ENCODE results near the gene ARHGAP45.
A peak's percentile ranks its signal among the peaks of the same experiment; 100 is the strongest.
"Not testable (repeated sequence)": the region's sequence is repeated elsewhere in the genome, so short reads cannot be mapped to it uniquely, and the experiment has no call there.

Gene ARHGAP45

GRCh38 chr19:1115646-1116420, 48.9 kb downstream of the ARHGAP45 start:
- DNase-seq (ENCODE audit: low read depth) = no peak

GRCh38 chr19:1116726-1117581, 50.0 kb downstream of the ARHGAP45 start:
- DNase-seq (ENCODE audit: low read depth) = no peak

DNA sequence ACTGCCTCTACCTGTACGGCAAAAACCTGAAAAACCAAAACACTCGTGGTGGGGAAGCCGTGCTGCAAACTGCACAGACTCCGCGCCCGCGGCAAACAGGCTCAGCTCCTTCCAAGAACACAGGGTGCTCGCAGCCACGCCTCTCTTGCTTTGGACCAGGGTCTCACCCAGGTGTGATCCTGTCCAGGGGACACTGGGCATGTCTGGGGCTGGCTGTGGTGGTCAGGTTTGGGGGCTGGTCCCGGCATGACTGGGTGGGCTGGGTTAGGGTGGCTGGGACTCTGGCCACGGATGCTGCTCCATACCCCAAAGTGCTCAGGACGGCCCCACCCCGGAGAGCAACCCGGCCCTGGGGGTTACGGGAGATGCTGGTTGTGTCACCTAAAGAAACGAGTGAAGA, 50.7 kb downstream of the ARHGAP45 start:
- no peak for DNase-seq (ENCODE audit: low read depth)

GRCh38 chr19:1118999-1119398, 52.0 kb downstream of the ARHGAP45 start:
- DNase-seq (ENCODE audit: low read depth) = no peak

GRCh38 chr19:1119475-1120217, 52.7 kb downstream of the ARHGAP45 start:
- DNase-seq (ENCODE audit: low read depth) = no peak

DNA sequence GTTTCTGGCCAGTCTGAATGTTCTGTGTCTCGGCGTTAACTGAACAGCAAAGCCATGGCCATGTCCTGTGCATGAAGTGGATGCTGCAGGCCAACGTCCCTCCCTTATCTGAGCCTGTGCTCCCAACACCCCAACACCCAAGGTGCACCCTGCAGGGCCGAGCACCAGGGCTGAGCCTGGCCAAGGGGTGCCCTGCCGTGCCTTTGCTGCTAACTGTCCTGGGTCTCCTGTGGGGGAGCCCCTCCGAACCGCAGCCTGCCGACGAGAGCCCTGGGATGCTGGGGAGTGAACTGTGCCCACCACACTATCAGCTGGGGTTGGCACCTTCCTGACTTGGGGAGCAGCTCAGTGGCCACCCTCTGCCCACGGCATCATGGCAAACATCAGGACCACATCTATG, 54.4 kb downstream of the ARHGAP45 start:
- DNase-seq (ENCODE audit: low read depth) = no peak

- no peak for DNase-seq (ENCODE audit: low read depth)
Measured at GRCh38 chr19:1122021-1122971, 55.3 kb downstream of the ARHGAP45 start.

DNA sequence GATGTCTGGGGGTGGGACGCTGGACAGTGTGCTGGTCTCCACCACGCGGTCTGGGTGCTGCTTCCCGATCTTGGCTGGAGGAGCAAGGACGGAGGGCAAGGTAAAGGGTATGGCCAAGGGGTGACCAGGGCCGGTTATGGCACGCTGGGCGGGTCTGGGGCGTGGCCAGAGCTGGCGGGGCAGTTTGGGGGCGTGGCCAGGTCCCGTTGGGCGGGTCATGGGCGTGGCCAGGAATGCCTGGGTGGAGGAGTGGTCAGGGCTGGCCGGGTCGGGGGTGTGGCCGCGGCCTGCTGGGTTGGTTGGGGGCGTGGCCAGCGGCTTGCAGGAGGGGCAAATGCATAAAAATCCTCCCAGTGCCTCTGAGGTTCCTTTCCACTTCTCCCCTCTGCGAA, 56.0 kb downstream of the ARHGAP45 start:
- DNase-seq (ENCODE audit: low read depth) = no peak

DNA sequence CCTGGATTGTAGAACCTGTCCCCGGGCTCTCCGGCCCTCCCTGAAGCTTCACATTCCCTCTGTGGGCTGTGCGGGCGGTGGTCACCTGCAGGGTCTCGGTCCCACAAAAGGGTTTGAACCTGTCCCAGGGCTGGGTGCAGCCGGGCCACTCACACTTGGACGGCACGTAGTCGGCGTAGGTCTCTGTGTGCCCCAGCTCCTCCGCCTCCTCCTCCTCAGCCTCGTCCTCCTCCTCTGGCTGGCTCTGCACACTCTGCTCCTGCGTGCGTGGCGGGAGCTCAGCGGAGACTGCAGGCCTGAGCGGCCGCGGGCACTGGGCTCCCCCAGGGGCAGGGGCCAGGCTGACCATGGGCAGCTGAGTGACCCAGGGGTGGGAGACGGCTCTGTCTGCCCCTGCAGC, 56.4 kb downstream of the ARHGAP45 start:
- no peak for DNase-seq (ENCODE audit: low read depth)

DNA sequence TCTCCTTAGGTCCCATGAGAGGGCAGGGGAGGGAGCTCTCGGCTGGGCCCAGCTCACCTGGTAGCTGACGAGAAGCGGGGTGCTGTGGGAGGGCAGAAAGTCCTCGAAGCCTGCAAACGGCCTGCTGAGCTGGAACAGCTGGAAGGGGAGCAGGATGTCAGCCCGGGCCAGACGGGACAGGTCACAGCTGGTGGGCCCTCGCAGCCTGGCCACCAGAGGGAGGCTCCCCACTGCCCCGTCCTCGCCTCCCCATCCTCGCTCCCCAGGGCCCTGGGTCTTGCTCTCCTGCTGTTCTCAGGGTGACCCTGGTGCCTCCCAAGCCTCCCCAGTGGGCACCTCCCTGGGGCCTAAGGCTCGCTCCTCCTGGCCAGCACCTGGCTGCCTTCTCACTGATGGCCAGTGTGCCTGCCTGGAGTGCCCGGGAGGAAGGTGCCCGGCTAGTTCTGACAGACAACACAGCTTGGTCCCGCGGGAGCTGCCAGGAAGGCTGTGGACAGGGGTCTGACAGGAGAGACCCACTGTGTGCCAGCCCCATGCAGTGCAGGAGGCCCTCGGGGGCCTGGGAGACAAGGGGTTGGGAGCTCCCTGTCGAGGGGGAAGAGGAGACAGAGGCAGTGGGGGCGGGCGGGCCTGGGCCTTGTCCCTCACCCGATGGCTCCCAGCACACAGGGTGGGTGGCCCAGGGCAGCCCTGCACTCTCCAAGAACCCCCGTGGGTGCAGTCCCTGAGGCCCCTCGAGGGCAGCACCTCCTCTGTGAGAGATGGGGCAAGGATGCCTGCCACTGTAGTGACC, 57.1 kb downstream of the ARHGAP45 start:
- no peak for DNase-seq (ENCODE audit: low read depth)

DNA sequence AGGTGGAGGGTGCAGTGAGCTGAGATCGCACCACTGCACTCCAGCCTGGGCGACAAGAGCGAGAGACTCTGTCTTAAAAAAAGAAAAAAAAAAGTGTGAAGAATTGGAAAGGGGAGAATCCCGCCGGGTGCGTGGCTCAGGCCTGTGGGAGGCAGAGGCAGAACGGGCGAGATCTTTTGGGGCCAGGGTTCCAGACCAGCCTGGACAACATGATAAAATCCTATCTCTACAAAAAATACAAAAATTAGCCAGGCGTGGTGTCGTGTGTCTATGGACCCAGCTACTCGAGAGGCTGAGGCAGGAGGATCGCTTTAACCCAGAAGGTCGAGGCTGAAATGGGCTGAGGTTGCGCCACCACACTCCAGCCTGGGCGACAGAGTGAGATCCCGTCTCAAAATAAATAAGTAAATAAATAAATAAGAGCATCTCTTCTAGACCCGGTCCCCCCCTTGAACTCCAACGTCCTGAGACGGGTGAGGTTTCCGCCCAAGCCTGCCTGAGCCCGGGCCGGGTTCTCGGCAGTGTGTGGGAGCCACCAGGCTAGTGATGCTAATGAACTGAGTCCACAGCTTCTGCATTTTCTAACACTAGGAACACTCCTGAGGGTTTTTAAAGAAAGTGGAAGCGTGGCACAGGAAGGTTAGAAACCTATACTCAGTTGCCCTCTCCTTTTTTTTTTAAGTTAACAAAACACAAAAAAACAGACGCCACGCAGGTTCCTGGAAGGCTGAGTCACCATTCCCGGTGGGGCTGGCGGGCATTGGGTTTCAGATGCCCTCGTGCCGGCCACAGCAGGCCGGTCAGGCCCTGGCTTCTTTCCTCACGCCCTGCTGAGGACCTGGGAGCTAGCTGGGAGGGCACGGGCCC, 58.9 kb downstream of the ARHGAP45 start:
- no peak for DNase-seq (ENCODE audit: low read depth)

- no peak for DNase-seq (ENCODE audit: low read depth)
Measured at GRCh38 chr19:1126984-1127760, 60.2 kb downstream of the ARHGAP45 start.

- no peak for DNase-seq (ENCODE audit: low read depth)
Measured at GRCh38 chr19:1128106-1128505, 61.1 kb downstream of the ARHGAP45 start.

DNA sequence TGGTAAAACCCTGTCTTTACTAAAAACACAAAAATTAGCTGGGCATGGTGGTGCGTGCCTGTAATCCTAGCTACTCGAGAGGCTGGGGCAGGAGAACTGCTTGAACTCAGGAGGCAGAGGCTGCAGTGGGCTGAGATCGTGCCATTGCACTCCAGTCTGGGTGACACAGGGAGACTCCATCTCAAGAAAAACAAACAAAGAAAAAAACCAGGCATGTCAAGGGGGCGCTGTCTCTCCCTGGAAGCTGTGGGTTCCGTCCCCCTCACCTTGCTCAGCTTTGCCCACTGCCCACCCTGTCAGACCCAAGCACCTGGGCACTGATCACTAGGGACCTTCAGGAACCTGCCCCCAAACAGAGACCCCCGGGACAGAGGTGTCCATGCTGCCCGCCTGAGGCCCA, 62.1 kb downstream of the ARHGAP45 start:
- not testable (repeated sequence) for DNase-seq (ENCODE audit: low read depth)

DNA sequence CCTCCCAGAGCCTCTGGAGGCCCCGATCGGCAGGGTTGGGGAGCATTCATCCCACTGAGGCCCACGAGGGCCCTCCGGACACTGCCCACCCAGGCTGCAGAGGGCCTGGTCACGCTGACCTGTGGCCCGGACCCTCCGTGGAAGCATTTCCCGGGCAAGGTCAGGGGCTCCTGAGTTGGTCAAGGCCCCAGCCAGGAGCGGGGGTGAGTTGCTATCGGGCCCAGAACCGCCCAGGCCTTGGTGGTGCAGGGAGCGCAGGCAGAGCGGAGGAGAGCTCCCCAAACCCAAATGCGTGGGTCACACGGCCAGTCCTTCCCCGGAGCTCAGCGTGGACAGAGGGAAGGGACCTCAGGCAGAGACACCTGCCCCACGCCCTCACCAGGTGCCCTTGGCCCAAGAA, 62.6 kb downstream of the ARHGAP45 start:
- no peak for DNase-seq (ENCODE audit: low read depth)

- DNase-seq (ENCODE audit: low read depth) = peak; percentile 34
Measured at GRCh38 chr19:1130771-1131717, 64.1 kb downstream of the ARHGAP45 start.

DNA sequence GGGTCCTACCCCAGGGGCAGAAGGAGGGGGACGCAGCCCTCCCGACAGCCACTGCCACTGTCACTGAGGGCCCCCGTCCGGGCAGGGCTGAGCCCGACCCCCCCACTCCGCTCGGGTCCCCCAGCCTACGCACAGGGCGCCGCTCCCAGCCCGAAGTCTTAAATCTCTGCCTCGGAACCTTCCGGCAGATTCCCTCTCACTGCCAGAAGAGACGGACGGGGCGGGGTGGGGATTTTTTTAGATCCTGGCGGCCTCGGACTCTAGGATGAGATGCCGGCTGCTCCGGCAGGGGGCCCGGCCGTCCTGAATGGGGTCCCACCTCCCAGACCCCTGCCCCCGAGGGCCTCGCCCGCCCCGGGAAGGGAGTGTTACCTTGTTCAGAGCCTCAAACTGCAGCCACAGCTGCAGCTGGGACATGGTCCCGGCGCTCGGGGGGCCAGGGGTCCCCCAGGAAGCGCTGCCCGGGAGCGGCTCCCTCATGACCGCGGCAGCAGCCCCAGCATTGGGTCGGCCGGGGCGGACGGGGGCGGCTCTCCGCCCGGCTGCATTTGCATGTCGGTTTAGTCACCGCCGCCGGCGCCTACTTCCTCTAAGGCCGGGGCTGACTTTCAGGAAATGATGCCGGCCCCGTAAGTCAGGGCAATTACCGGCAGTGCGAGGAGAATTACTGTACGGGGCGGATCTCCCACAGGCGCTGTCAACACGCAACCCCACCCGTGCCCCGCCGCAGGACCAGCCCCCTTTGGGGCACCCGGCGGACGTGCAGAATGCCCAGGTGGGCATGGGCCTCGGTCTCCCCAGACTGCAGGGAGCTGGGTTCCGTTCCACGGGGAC, 65.0 kb downstream of the ARHGAP45 start:
- DNase-seq (ENCODE audit: low read depth) = peak; percentile 77

Measured in T follicular helper cell (primary cell).